HCT116 (cell line): Measurements from ENCODE around the gene ICE1. TPM values are rescaled to one million over a fixed set of nuclear protein-coding genes. Genes with fewer than 3 reads are reported as not detected.
A peak's percentile ranks its signal among the peaks of the same experiment; 100 is the strongest.

Experiments used
- ATAC-seq: fragments of 200-7000 bp; cut with Tn5 transposase; 2 replicates; pipeline ENCODE4 v1.9.1; 2020; ENCODE audit warnings: mild to moderate bottlenecking, moderate library complexity
- BruUV-seq: library from RNA; stranded (reverse); fragments of 400-500 nt; replicated peaks from 2 replicates; lab custom pipeline; 2021; lab: Mats Ljungman, UMichigan
- CTCF ChIA-PET: fragments of 300-600 bp; sonication (Branson Sonifier 250); formaldehyde crosslinking; loops from one replicate; lab custom pipeline; 2021; ENCODE audit warnings: antibody characterized with exemption; lab: Charles Lee
- POLR2A ChIA-PET: fragments of 300-600, 350-600 bp; sonication (Branson Sonifier 250); formaldehyde crosslinking; loops from one replicate; lab custom pipeline; 2021; ENCODE audit warnings: antibody characterized with exemption; lab: Charles Lee
- RAD21 ChIA-PET, 2 experiments: fragments of 300-600 bp; sonication (Branson Sonifier 250); formaldehyde crosslinking; loops; one replicate each; lab custom pipeline; 2023; ENCODE audit warnings: low total read pairs in 2 of 2; ENCODE audit not compliant: uncharacterized antibody in 2 of 2, unreplicated experiment in 2 of 2, low non-redundant PET in 1 of 2; lab: Charles Lee
- DNase-seq: peaks from one replicate; pipeline ENCODE4 v3.0.0-alpha.2; 2010; ENCODE audit warnings: low read depth, low spot score
- H2AFZ ChIP-seq: fragments of 200-600 bp; shearing (Covaris generic), sonication (generic); 2 replicates; pipeline ENCODE4 v1.6.1; 2017; ENCODE audit warnings: low read depth, mixed run types, mixed read lengths, antibody characterized with exemption, low read length; ENCODE audit not compliant: poor library complexity, severe bottlenecking
- H3K27ac ChIP-seq: 2 replicates; pipeline ENCODE4 v1.5.1; 2012; ENCODE audit warnings: low read depth, low read length
- H3K27me3 ChIP-seq: fragments of 200-600 bp; sonication (generic); 2 replicates; pipeline ENCODE4 v1.6.1; 2016; ENCODE audit warnings: mixed run types, low read length, mixed read lengths; ENCODE audit not compliant: insufficient read depth
- H3K36me3 ChIP-seq, 2 experiments: fragments of 200-500 bp in 1 of 2; fragments of 200-600 bp in 1 of 2; sonication (Bioruptor generic) in 1 of 2; sonication (generic) in 1 of 2; 2 replicates each; pipeline versions ENCODE4 v1.5.1 to v1.6.1; 2014 to 2016; ENCODE audit warnings: low read length in 2 of 2, inconsistent platforms in 1 of 2, mixed read lengths in 1 of 2, mixed run types in 1 of 2; ENCODE audit not compliant: insufficient read depth in 2 of 2, control insufficient read depth in 1 of 2
- H3K4me1 ChIP-seq, 2 experiments: fragments of 200-600 bp in 1 of 2; sonication (generic) in 1 of 2; 2 replicates each; pipeline versions ENCODE4 v1.5.1 to v1.6.1; 2012 to 2017; ENCODE audit warnings: low read length in 2 of 2, inconsistent platforms in 1 of 2, mild to moderate bottlenecking in 1 of 2, mixed read lengths in 1 of 2, mixed run types in 1 of 2, moderate library complexity in 1 of 2; ENCODE audit not compliant: insufficient read depth in 2 of 2, control insufficient read depth in 1 of 2
- H3K4me2 ChIP-seq: fragments of 200-600 bp; sonication (generic); 2 replicates; pipeline ENCODE4 v1.6.1; 2017; ENCODE audit warnings: mixed run types, low read length, mixed read lengths
- H3K4me3 ChIP-seq, 2 experiments: fragments of 200-600 bp in 1 of 2; sonication (generic) in 1 of 2; replicated peaks in 1 of 2; 2 replicates each; pipeline ENCODE4 v1.5.1; 2011 to 2016; ENCODE audit warnings: low read length in 2 of 2, control low read depth in 1 of 2, low read depth in 1 of 2, mild to moderate bottlenecking in 1 of 2, mixed read lengths in 1 of 2, mixed run types in 1 of 2
- H3K79me2 ChIP-seq: fragments of 200-600 bp; sonication (generic); 2 replicates; pipeline ENCODE4 v1.6.1; 2017; ENCODE audit warnings: mild to moderate bottlenecking, mixed run types, low read length, moderate library complexity, mixed read lengths; ENCODE audit not compliant: insufficient read depth
- H3K9ac ChIP-seq: fragments of 200-600 bp; sonication (generic); 2 replicates; pipeline ENCODE4 v1.6.1; 2016; ENCODE audit warnings: low read length, mixed read lengths
- H3K9me2 ChIP-seq: fragments of 200-600 bp; sonication (generic), shearing (Covaris generic); 2 replicates; pipeline ENCODE4 v1.6.1; 2017; ENCODE audit warnings: mixed run types, mild to moderate bottlenecking, moderate library complexity; ENCODE audit not compliant: insufficient read depth
- H3K9me3 ChIP-seq, 2 experiments: fragments of 200-500 bp in 1 of 2; fragments of 200-600 bp in 1 of 2; sonication (Bioruptor generic) in 1 of 2; sonication (generic) in 1 of 2; 2 replicates each; pipeline ENCODE4 v1.6.1; 2014 to 2017; ENCODE audit warnings: low read length in 2 of 2, mixed read lengths in 2 of 2, inconsistent platforms in 1 of 2, low read depth in 1 of 2, mild to moderate bottlenecking in 1 of 2, mixed run types in 1 of 2, moderate library complexity in 1 of 2; ENCODE audit not compliant: control insufficient read depth in 1 of 2, insufficient read depth in 1 of 2
- H4K20me1 ChIP-seq: fragments of 200-600 bp; sonication (generic), shearing (Covaris generic); 2 replicates; pipeline ENCODE4 v1.6.1; 2017; ENCODE audit warnings: mixed run types, mild to moderate bottlenecking, moderate library complexity; ENCODE audit not compliant: insufficient read depth
- CTCF ChIP-seq, 3 experiments: fragments of 200-600 bp in 1 of 3; sonication (generic) in 1 of 3; IDR thresholded peaks in 2 of 3; conservative IDR thresholded peaks in 1 of 3; 2 replicates each; pipeline ENCODE4 v1.5.1; 2012 to 2017; ENCODE audit warnings: low read depth in 2 of 3, low read length in 2 of 3, antibody characterized with exemption in 1 of 3, borderline replicate concordance in 1 of 3, control low read depth in 1 of 3, mild to moderate bottlenecking in 1 of 3, mixed read lengths in 1 of 3, mixed run types in 1 of 3, moderate library complexity in 1 of 3; ENCODE audit not compliant: insufficient read depth in 1 of 3
- EGR1 ChIP-seq: IDR thresholded peaks from 2 replicates; pipeline ENCODE4 v1.6.1; 2012; ENCODE audit warnings: low read depth
- EZH2 ChIP-seq: fragments of 200-600 bp; sonication (generic); IDR thresholded peaks from 2 replicates; pipeline ENCODE4 v1.6.1; 2017; ENCODE audit warnings: antibody characterized with exemption, mixed run types
- EZH2phosphoT487 ChIP-seq: fragments of 200-600 bp; IDR thresholded peaks from 2 replicates; pipeline ENCODE4 v1.6.1; 2018; ENCODE audit warnings: antibody characterized with exemption, borderline replicate concordance
- RAD21 ChIP-seq: IDR thresholded peaks from 2 replicates; pipeline ENCODE4 v1.6.1; 2012; ENCODE audit warnings: low read depth, mild to moderate bottlenecking
- SIN3A ChIP-seq: IDR thresholded peaks from 2 replicates; pipeline ENCODE4 v1.6.1; 2012; ENCODE audit warnings: low read depth
- ZNF274 ChIP-seq: fragments of 200-500 bp; sonication (Bioruptor generic); IDR thresholded peaks from 2 replicates; pipeline ENCODE4 v1.6.1; 2014; ENCODE audit warnings: mild to moderate bottlenecking, low read depth, low read length, inconsistent platforms
- intact Hi-C: fragments of 100-400 bp; cut with micrococcal nuclease; formaldehyde crosslinking; loops from 2 replicates; pipeline ENCODE4 v1.10.0; 2022
- total RNA-seq: library from RNA; stranded (reverse); gene quantifications from one replicate; pipeline ENCODE4 v1.2.1, GENCODE V29; 2021; ENCODE audit not compliant: unreplicated experiment

Gene ICE1
- total RNA-seq, 1 experiment from 2014 or later: 30.0 TPM

GRCh38 chr5:5494489-5495402 lies 72.3 kb downstream of the ICE1 start:
- DNase-seq: peak; percentile 55
- Histone ChIP-seq H3K9me2 (no peaks in the 10 kb centered on the region), H3K27me3 (peaks cover 8% of the 10 kb centered on the region), H3K36me3 (0 out of 4 replicates have a peak, but pooled peaks cover 0 to 2% of the 10 kb centered on the region in 2 experiments), H3K27ac (no peak overlapping the region), H3K4me1 (peaks cover 6 to 7% of the 10 kb centered on the region in 2 experiments), H3K9me3 (no peaks in the 10 kb centered on the region), H3K4me2 (peak overlapping the region; percentile 36; the same call in 1 of the 2 replicates), H2AFZ (no peak overlapping the region), H3K9ac (no peak overlapping the region), H3K79me2 (no peaks in the 10 kb centered on the region), H3K4me3 (no peak overlapping the region), H4K20me1 (no peaks in the 10 kb centered on the region)
- intact Hi-C loops: loop anchor here (5.0 to 10.0 kb wide), 2 partner anchors 800 to 883 kb away; partner anchors contain the start of gene MED10
- ChIA-PET POLR2A (no interaction called here), CTCF (no interaction called here), RAD21 (interaction anchor here in 1 of 2 experiments (0.6 kb wide), 1 partner anchor 475 kb away, joined by 3 read pairs; no protein-coding TSS in a partner anchor)
- peak; percentile 95 for ATAC-seq
- BruUV-seq: no TSS peak
- peak; percentile 67 for TF ChIP-seq EGR1
- no peak for TF ChIP-seq EZH2phosphoT487

GRCh38 chr5:5497152-5497788 lies 74.8 kb downstream of the ICE1 start:
- ChIA-PET RAD21 (no interaction called here), POLR2A (no interaction called here), CTCF (interaction anchor here (0.6 to 1.3 kb wide), 4 partner anchors 13 to 1248 kb away, joined by 3 to 13 read pairs (median 4); no protein-coding TSS in a partner anchor)
- ATAC-seq (peak; percentile 56), DNase-seq (peak; percentile 26)
- no peaks in the 10 kb centered on the region for H3K9me3 ChIP-seq
- BruUV-seq: no TSS peak
- TF ChIP-seq CTCF (IDR thresholded peaks at IDR 0.05 in 2 of 3, conservative IDR thresholded peaks at IDR 0.05 in 1 of 3; ENCODE audit: borderline replicate concordance in 1 of 3, insufficient read depth in 1 of 3, low read depth in 2 of 3, low read length in 2 of 3): peak; percentile 48 to 74 (median 72); a peak in 5 of 6 replicates
- TF ChIP-seq RAD21: peak; percentile 80
- no peak for TF ChIP-seq EZH2
- TF ChIP-seq EZH2phosphoT487: no peak
- TF ChIP-seq ZNF274: no peak
- no peak for TF ChIP-seq SIN3A
- no peaks in the 10 kb centered on the region for H3K36me3 ChIP-seq
- H3K27me3 ChIP-seq: peaks cover 21% of the 10 kb centered on the region
- no peaks in the 10 kb centered on the region for H4K20me1 ChIP-seq
- no peaks in the 10 kb centered on the region for H3K79me2 ChIP-seq
- no peaks in the 10 kb centered on the region for H3K9me2 ChIP-seq
- peaks cover 6 to 7% of the 10 kb centered on the region in 2 experiments for H3K4me1 ChIP-seq
- intact Hi-C loops: loop anchor here (2.0 to 10.0 kb wide), 2 partner anchors 384 to 798 kb away; no protein-coding TSS in a partner anchor
- no peak overlapping the region for H3K27ac ChIP-seq
- H3K9ac ChIP-seq: no peak overlapping the region
- H2AFZ ChIP-seq: no peak overlapping the region
- no peak overlapping the region for H3K4me3 ChIP-seq
- no peak overlapping the region for H3K4me2 ChIP-seq
